HepG2 (cell line): ENCODE results near the gene ATP13A1. TPM values are rescaled to one million over a fixed set of nuclear protein-coding genes. Genes with fewer than 3 reads are reported as not detected.

Experiments
- ATAC-seq: fragments of 200-7000 bp; cut with Tn5 transposase; 3 replicates; pipeline ENCODE4 v1.9.1; 2020; ENCODE audit warnings: mild to moderate bottlenecking, moderate library complexity
- BruUV-seq: library from RNA; stranded (reverse); fragments of 400-500 nt; replicated peaks from 2 replicates; lab custom pipeline; 2021; lab: Mats Ljungman, UMichigan
- CTCF ChIA-PET: fragments of 300-600 bp; formaldehyde crosslinking; extraction: SDS; loops from one replicate; lab custom pipeline; 2021; ENCODE audit warnings: low total read pairs, inconsistent platforms, low intra/inter-chr PET ratio; lab: Yijun Ruan, JAX
- POLR2A ChIA-PET: fragments of 350-600 bp; sonication (Branson Sonifier 250); formaldehyde crosslinking; loops from one replicate; lab custom pipeline; 2020; ENCODE audit warnings: antibody characterized with exemption, inconsistent platforms; lab: Yijun Ruan, JAX
- DNase-seq: peaks from one replicate; pipeline ENCODE4 v3.0.0-alpha.2; 2015; ENCODE audit warnings: low spot score
- FAIRE-seq: peaks from 3 replicates; lab custom pipeline; 2011; peaks lifted over from hg19 to GRCh38; lab: Jason Lieb, UNC
- H2AFZ ChIP-seq: one replicate; pipeline ENCODE4 v1.6.1; 2011; ENCODE audit warnings: low read length, inconsistent platforms
- H3K27ac ChIP-seq: fragments of 300-600 bp; 3 replicates; pipeline ENCODE4 v1.8.0; 2011; ENCODE audit warnings: mixed run types, mild to moderate bottlenecking, mixed read lengths, low read length, inconsistent platforms; ENCODE audit not compliant: insufficient read depth; ENCODE audit errors: extremely low read length
- H3K27me3 ChIP-seq, 2 experiments: fragments of 200-600 bp in 1 of 2; 2 replicates in 1 of 2; 3 replicates in 1 of 2; pipeline versions ENCODE4 v1.6.0 to v1.8.0; 2011; ENCODE audit warnings: low read length in 2 of 2, mild to moderate bottlenecking in 2 of 2, moderate library complexity in 2 of 2, inconsistent platforms in 1 of 2; ENCODE audit not compliant: insufficient read depth in 2 of 2, control insufficient read depth in 1 of 2
- H3K36me3 ChIP-seq, 2 experiments: fragments of 200-600 bp in 1 of 2; replicated peaks in 1 of 2; 2 replicates in 1 of 2; 3 replicates in 1 of 2; pipeline versions ENCODE4 v1.5.1 to v1.8.0; 2011; ENCODE audit warnings: low read length in 2 of 2, inconsistent platforms in 1 of 2; ENCODE audit not compliant: insufficient read depth in 2 of 2, control insufficient read depth in 1 of 2
- H3K4me1 ChIP-seq: 2 replicates; pipeline ENCODE4 v1.5.1; 2012; ENCODE audit warnings: low read length, inconsistent platforms; ENCODE audit not compliant: insufficient read depth
- H3K4me2 ChIP-seq: 2 replicates; pipeline ENCODE4 v1.6.0; 2011; ENCODE audit warnings: low read depth, low read length, inconsistent platforms
- H3K4me3 ChIP-seq, 3 experiments: fragments of 200-600 bp in 1 of 3; sonication (generic), shearing (Covaris generic) in 1 of 3; replicated peaks in 1 of 3; 2 replicates each; pipeline ENCODE4 v1.5.1; 2011 to 2016; ENCODE audit warnings: low read length in 3 of 3, inconsistent platforms in 2 of 3, low read depth in 2 of 3, mild to moderate bottlenecking in 2 of 3, control low read depth in 1 of 3, mixed read lengths in 1 of 3; ENCODE audit not compliant: insufficient read depth in 1 of 3
- H3K79me2 ChIP-seq: one replicate; pipeline ENCODE4 v1.6.1; 2011; ENCODE audit warnings: low read length, inconsistent platforms; ENCODE audit not compliant: insufficient read depth
- H3K9ac ChIP-seq: 2 replicates; pipeline ENCODE4 v1.6.0; 2011; ENCODE audit warnings: mild to moderate bottlenecking, low read depth, low read length, inconsistent platforms; ENCODE audit not compliant: insufficient read depth
- H3K9me3 ChIP-seq: 2 replicates; pipeline ENCODE4 v1.5.1; 2012; ENCODE audit warnings: mild to moderate bottlenecking, low read length
- H4K20me1 ChIP-seq: 2 replicates; pipeline ENCODE4 v1.6.0; 2011; ENCODE audit warnings: inconsistent platforms, mild to moderate bottlenecking, low read length, moderate library complexity; ENCODE audit not compliant: insufficient read depth
- MTERF4 ChIP-seq: sonication (generic); formaldehyde crosslinking; IDR thresholded peaks from 2 replicates; pipeline ENCODE4 v1.8.0; 2023; ENCODE audit warnings: mild to moderate bottlenecking, missing genetic modification reagents
- NKX3-1 ChIP-seq: sonication (generic); formaldehyde crosslinking; IDR thresholded peaks from 2 replicates; pipeline ENCODE4 v1.5.0; 2020; ENCODE audit warnings: missing genetic modification reagents
- NR2F1 ChIP-seq, 2 experiments: fragments of 450-650 bp in 1 of 2; formaldehyde crosslinking in 1 of 2; IDR thresholded peaks; 2 replicates each; pipeline versions ENCODE4 v1.5.0 to v1.6.1; 2016 to 2020; ENCODE audit warnings: mild to moderate bottlenecking in 1 of 2, missing compliant biosample characterization in 1 of 2, missing genetic modification reagents in 1 of 2, moderate library complexity in 1 of 2
- STAG1 ChIP-seq: sonication (generic); formaldehyde crosslinking; IDR thresholded peaks from 2 replicates; pipeline ENCODE4 v1.4.0; 2020; ENCODE audit warnings: missing genetic modification reagents
- ZBTB37 ChIP-seq: sonication (generic); formaldehyde crosslinking; IDR thresholded peaks from 2 replicates; pipeline ENCODE4 v1.4.0; 2020; ENCODE audit warnings: mild to moderate bottlenecking, missing genetic modification reagents
- ZNF563 ChIP-seq: sonication (generic); formaldehyde crosslinking; IDR thresholded peaks from 2 replicates; pipeline ENCODE4 v1.8.0; 2022; ENCODE audit warnings: mild to moderate bottlenecking, moderate library complexity, missing genetic modification reagents
- WGBS: methylation state at CpG from one replicate; pipeline ENCODE4 v1.1.6; 2017; ENCODE audit warnings: low lambda C conversion rate; 5-methylcytosine and 5-hydroxymethylcytosine counted together
- in situ Hi-C: cut with HindIII; loops from 2 replicates; pipeline ENCODE4 v1.10.0; 2017; ENCODE audit warnings: low pct_unique_long_range_greater_than_20kb; ENCODE audit not compliant: extremely low pct_ligation_motif_present
- intact Hi-C: fragments of 100-400 bp; cut with micrococcal nuclease; formaldehyde crosslinking; loops from one replicate; pipeline ENCODE4 v1.10.0; 2022; ENCODE audit not compliant: unreplicated experiment
- polyA plus RNA-seq, 8 experiments: library from polyadenylated mRNA; depleted of rRNA in 3 of 8; stranded (reverse) in 7 of 8; unstranded in 1 of 8; fragments of >200 nt; fragmentation: Illumina TruSeq in 4 of 8; extraction: Trizol in 4 of 8; gene quantifications; 2 replicates each; pipeline versions ENCODE4 v1.2.1 to v1.2.3, GENCODE V29; 2011 to 2016; ENCODE audit warnings: low read depth in 4 of 8, missing spikeins in 1 of 8, mixed read lengths in 1 of 8; ENCODE audit not compliant: insufficient read depth in 1 of 8
- total RNA-seq, 5 experiments: library from RNA; depleted of rRNA; stranded (reverse); fragments of >200 nt; fragmentation: Illumina TruSeq; extraction: Trizol; gene quantifications; 2 replicates each; pipeline ENCODE4 v1.2.3, GENCODE V29; 2016; ENCODE audit warnings: low read depth in 1 of 5
- TF ChIP-seq, protein P1 (sequence below): sonication (generic); formaldehyde crosslinking; IDR thresholded peaks from 2 replicates; pipeline ENCODE4 v1.4.0; 2020; ENCODE audit warnings: missing genetic modification reagents

Gene ATP13A1
- total and polyA plus RNA-seq, 2 of the 13 experiments (the other 11 are each of a cell fraction or from before 2014, with no cell fraction given) = 23.2 to 41.7 TPM

GRCh38 chr19:19631346-19631745 is 32.1 kb downstream of the ATP13A1 start:
- in situ Hi-C loops = no loop called here
- POLR2A ChIA-PET = no interaction called here

More at GRCh38 chr19:19631346-19631745, 32.1 kb downstream of the ATP13A1 start:
- DNase-seq (no peak), FAIRE-seq (no peak), ATAC-seq (no peak)
- H3K9ac ChIP-seq = no peak overlapping the region
- intact Hi-C loops = no loop called here
- H3K9me3 ChIP-seq = no peaks in the 10 kb centered on the region
- no peaks in the 10 kb centered on the region for H4K20me1 ChIP-seq
- no peaks in the 10 kb centered on the region for H3K36me3 ChIP-seq
- H3K79me2 ChIP-seq = no peaks in the 10 kb centered on the region
- H3K4me1 ChIP-seq = no peaks in the 10 kb centered on the region
- CTCF ChIA-PET = no interaction called here
- no peak for TF ChIP-seq NR2F1 (CRISPR knock-in tag; IDR thresholded peaks at IDR 0.05)
- no peak for TF ChIP-seq STAG1
- TF ChIP-seq, protein P1, sequence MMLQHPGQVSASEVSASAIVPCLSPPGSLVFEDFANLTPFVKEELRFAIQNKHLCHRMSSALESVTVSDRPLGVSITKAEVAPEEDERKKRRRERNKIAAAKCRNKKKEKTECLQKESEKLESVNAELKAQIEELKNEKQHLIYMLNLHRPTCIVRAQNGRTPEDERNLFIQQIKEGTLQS (CRISPR knock-in tag) = no peak
- TF ChIP-seq ZNF563 (CRISPR knock-in tag) = no peak
- TF ChIP-seq MTERF4 (CRISPR knock-in tag) = no peak
- TF ChIP-seq ZBTB37 (CRISPR knock-in tag) = no peak
- no peak for TF ChIP-seq NKX3-1
- H3K4me3 ChIP-seq = no peak overlapping the region
- no TSS peak for BruUV-seq
- H3K27ac ChIP-seq = no peak overlapping the region
- no peak overlapping the region for H3K4me2 ChIP-seq
- no peak overlapping the region for H2AFZ ChIP-seq
- 100% methylated on average over 5 of the region's 7 CpGs for WGBS
- H3K27me3 ChIP-seq = no peaks in the 10 kb centered on the region
